ENCODE results near the gene GPR139. TPM values are rescaled to one million over a fixed set of nuclear protein-coding genes. Genes with fewer than 3 reads are reported as not detected.

The GPR139 gene
- not detected for total RNA-seq

- no peak for DNase-seq
Observed at GRCh38 chr16:20073203-20074098, at the start of gene GPR139. GPR139 (minus strand) TSS chr16:20073890; CDS start chr16:20073616, 274 bp downstream.

GRCh38 chr16:20122011-20122410 is 48.3 kb upstream of the GPR139 start:
- no peak for DNase-seq

- DNase-seq = no peak
Observed at GRCh38 chr16:20114356-20114755, 40.7 kb upstream of the GPR139 start.

- DNase-seq = no peak
Observed at GRCh38 chr16:20111143-20111542, 37.5 kb upstream of the GPR139 start.

GRCh38 chr16:20107083-20107482 is 33.4 kb upstream of the GPR139 start:
- DNase-seq = no peak

GRCh38 chr16:20104563-20105183 is 31.0 kb upstream of the GPR139 start:
- DNase-seq = no peak

- no peak for DNase-seq
Observed at GRCh38 chr16:20102521-20102920, 28.8 kb upstream of the GPR139 start.

GRCh38 chr16:20102021-20102420 is 28.3 kb upstream of the GPR139 start:
- no peak for DNase-seq

- DNase-seq = no peak
Observed at GRCh38 chr16:20099375-20099774, 25.7 kb upstream of the GPR139 start.

GRCh38 chr16:20094157-20094556 is 20.5 kb upstream of the GPR139 start:
- DNase-seq = no peak

GRCh38 chr16:20089246-20089965 is 15.7 kb upstream of the GPR139 start:
- no peak for DNase-seq

- no peak for DNase-seq
Observed at GRCh38 chr16:20084624-20085226, 11.0 kb upstream of the GPR139 start.

GRCh38 chr16:20079106-20079505 is 5.4 kb upstream of the GPR139 start:
- no peak for DNase-seq

GRCh38 chr16:20075243-20075642 is 1.6 kb upstream of the GPR139 start:
- DNase-seq = no peak

GRCh38 chr16:20074099-20074991 is 655 bp upstream of the GPR139 start:
- no peak for DNase-seq

GRCh38 chr16:20072874-20073202 is 852 bp downstream of the GPR139 start:
- no peak for DNase-seq

- no peak for DNase-seq
Observed at GRCh38 chr16:20072146-20072873, 1.4 kb downstream of the GPR139 start.

GRCh38 chr16:20064931-20065330 is 8.8 kb downstream of the GPR139 start:
- DNase-seq = no peak

GRCh38 chr16:20064520-20064919 is 9.2 kb downstream of the GPR139 start:
- no peak for DNase-seq

GRCh38 chr16:20061132-20061531 is 12.6 kb downstream of the GPR139 start:
- no peak for DNase-seq

- DNase-seq = no peak
Observed at GRCh38 chr16:20056436-20056835, 17.3 kb downstream of the GPR139 start.
